CD4-positive, alpha-beta T cell treated with Interleukin-10 for 1 hour (primary cell): ENCODE data around the gene RGS14.
"Not testable (repeated sequence)": the region's sequence is repeated elsewhere in the genome, so short reads cannot be mapped to it uniquely, and the experiment has no call there.

Source experiments
- DNase-seq: peaks from one replicate; pipeline ENCODE4 v3.0.0-alpha.2; 2020

RGS14 gene

GRCh38 chr5:177328545-177329231, 29.0 kb upstream of the RGS14 start:
- no peak for DNase-seq

- DNase-seq, result no peak
These were observed 27.8 kb upstream of the RGS14 start for GRCh38 chr5:177329883-177330282.

- no peak for DNase-seq
These were observed 26.5 kb upstream of the RGS14 start for GRCh38 chr5:177330991-177331842.

- DNase-seq, result no peak
These were observed 25.5 kb upstream of the RGS14 start for GRCh38 chr5:177332031-177332895.

GRCh38 chr5:177332896-177333260, 24.8 kb upstream of the RGS14 start:
- no peak for DNase-seq

GRCh38 chr5:177333420-177334154, 24.1 kb upstream of the RGS14 start:
- no peak for DNase-seq

GRCh38 chr5:177334155-177334551, 23.6 kb upstream of the RGS14 start:
- no peak for DNase-seq

GRCh38 chr5:177334781-177335700, 22.7 kb upstream of the RGS14 start:
- no peak for DNase-seq

GRCh38 chr5:177335701-177336065, 22.0 kb upstream of the RGS14 start:
- no peak for DNase-seq

- peak; percentile 25 for DNase-seq
These were observed 21.6 kb upstream of the RGS14 start for GRCh38 chr5:177336112-177336511.

- DNase-seq, result no peak
These were observed 20.9 kb upstream of the RGS14 start for GRCh38 chr5:177336603-177337494.

- DNase-seq, result no peak
These were observed 19.2 kb upstream of the RGS14 start for GRCh38 chr5:177338251-177339106.

- DNase-seq, result no peak
These were observed 18.6 kb upstream of the RGS14 start for GRCh38 chr5:177339107-177339638.

GRCh38 chr5:177343000-177343399, 14.7 kb upstream of the RGS14 start:
- DNase-seq, result not testable (repeated sequence)

- no peak for DNase-seq
These were observed 13.9 kb upstream of the RGS14 start for GRCh38 chr5:177343777-177344176.

- DNase-seq, result no peak
These were observed 12.8 kb upstream of the RGS14 start for GRCh38 chr5:177344891-177345290.

GRCh38 chr5:177346820-177347219, 10.9 kb upstream of the RGS14 start:
- DNase-seq, result no peak

GRCh38 chr5:177347699-177348098, 10.0 kb upstream of the RGS14 start:
- DNase-seq, result no peak

- DNase-seq, result no peak
These were observed 8.4 kb upstream of the RGS14 start for GRCh38 chr5:177349362-177349647.

GRCh38 chr5:177349762-177350161, 8.0 kb upstream of the RGS14 start:
- no peak for DNase-seq
